ENCODE data around the gene ULK3.

Gene ULK3

GRCh38 chr15:74794970-74795349 lies 48.0 kb downstream of the ULK3 start:
- DNase-seq: no peak

DNA sequence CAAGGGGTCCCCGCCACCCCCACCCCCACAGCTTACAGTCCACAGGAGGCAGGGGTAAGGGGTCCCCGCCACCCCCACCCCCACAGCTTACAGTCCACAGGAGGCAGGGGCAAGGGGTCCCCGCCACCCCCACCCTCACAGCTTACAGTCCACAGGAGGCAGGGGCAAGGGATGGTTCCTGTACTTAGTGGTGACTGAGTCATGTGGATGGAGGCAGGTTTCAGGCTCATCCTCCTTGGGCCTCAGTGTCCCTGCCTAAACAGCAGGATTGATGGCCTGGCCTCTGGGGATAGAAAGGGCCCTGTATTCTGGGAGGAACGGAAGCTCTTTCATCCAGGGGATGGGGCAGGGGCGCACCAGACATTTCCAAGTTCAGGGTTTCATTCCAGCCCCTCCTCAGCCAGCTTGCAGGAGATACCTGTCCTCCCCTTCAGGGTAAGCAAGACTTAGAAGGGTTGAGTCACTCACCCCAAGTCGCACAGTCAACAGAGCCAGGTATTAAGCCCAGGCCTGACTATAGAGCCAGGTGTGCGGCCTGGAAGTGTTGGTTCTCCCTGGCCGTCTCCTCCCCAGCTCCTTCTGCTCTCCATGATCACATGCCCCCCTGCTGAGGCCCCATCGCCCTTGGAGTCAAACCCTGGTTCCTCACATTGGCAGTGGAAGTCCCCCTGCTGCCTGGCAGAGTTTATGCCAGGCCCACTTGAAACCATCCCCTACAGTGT lies 48.5 kb downstream of the ULK3 start:
- no peak for DNase-seq

DNA sequence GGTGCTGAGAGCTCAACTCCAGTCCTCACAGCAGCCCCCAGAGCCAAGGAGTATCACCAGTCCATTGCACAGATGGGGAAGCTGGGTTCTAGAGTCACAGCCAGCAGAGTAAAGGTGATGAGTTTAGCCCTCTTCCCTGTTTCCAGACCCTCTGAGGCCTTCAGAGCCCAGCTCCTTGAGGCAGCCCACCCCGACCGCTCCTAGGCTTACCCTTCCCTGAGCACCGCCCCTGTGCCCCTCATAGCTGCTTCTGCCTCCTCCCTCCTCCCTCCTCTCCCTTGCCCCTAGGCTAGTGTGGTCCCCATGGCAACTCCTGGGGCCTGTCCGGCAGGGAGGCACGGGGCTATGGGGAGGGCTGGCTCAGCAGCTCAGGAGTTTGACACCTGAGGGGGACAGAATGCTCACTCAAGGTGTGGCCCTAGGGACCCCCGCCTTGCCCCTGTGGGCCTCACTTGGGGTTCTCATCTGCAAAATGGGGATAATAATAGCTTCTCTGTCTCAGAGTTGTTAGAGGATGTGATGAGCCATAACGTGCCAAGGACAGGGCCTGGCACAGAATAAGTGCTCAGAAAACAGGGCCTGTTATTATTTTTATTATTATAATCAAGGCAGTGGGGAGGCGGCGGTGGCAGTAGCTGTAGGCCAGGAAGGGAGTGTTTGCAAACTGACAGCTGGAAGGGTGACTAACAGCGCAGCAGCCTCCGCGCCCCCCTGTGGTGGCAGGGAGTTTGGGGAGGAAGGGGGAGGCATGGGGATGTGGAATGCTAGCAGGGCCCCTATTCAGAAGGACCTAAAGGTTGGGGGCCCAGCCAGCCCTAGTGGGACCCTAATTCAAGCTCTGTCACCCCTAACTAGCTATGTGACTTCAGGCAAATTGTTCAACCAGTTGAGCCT lies 49.6 kb downstream of the ULK3 start:
- DNase-seq: no peak

- no peak for DNase-seq
Observed at GRCh38 chr15:74792227-74793016, 50.5 kb downstream of the ULK3 start.

DNA sequence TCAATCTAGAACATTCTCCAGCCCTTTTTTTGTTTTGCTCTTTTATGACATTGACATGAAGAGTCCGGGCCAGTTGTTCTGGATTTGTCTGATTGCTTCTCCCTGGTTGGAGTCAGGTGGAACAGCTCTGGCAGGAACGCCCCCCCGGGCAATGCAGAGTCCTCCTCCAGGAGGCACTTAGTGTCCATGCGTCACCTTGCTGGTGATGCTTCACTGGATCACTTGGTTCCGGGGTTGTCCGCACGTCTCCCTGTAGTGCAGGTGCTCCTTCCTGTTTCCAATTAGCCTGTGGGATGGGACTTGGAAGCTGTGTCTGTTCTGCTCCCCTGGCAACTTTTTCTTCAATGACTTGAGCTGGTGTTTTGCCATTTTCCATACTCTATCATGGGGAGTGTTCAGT lies 51.3 kb downstream of the ULK3 start:
- no peak for DNase-seq

DNA sequence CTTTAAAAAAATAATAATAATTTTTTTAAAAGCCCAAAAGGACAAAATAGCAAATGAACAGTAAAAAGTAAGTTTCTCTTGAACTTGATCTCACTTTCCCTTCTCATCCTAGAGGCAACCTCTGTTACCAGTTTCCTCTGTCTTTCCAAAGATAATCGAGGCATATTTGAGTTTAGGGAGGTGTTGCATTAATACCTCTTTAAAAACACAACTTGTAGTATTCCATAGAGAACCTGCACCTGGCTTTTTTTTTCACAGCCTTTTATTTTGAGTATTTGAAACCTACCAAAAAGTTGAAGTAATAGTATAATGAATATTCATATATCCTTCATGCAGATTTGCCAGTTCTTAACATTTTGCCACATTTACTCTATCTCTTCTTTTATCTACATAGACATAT lies 51.9 kb downstream of the ULK3 start:
- no peak for DNase-seq

- DNase-seq: no peak
Observed at GRCh38 chr15:74790080-74790916, 52.7 kb downstream of the ULK3 start.

GRCh38 chr15:74789741-74790079 lies 53.2 kb downstream of the ULK3 start:
- no peak for DNase-seq

GRCh38 chr15:74789171-74789631 lies 53.8 kb downstream of the ULK3 start:
- DNase-seq: no peak

GRCh38 chr15:74788683-74789151 lies 54.2 kb downstream of the ULK3 start:
- DNase-seq: no peak

- no peak for DNase-seq
Observed at GRCh38 chr15:74788042-74788682, 54.8 kb downstream of the ULK3 start.

- no peak for DNase-seq
Observed at GRCh38 chr15:74787251-74788041, 55.5 kb downstream of the ULK3 start.

DNA sequence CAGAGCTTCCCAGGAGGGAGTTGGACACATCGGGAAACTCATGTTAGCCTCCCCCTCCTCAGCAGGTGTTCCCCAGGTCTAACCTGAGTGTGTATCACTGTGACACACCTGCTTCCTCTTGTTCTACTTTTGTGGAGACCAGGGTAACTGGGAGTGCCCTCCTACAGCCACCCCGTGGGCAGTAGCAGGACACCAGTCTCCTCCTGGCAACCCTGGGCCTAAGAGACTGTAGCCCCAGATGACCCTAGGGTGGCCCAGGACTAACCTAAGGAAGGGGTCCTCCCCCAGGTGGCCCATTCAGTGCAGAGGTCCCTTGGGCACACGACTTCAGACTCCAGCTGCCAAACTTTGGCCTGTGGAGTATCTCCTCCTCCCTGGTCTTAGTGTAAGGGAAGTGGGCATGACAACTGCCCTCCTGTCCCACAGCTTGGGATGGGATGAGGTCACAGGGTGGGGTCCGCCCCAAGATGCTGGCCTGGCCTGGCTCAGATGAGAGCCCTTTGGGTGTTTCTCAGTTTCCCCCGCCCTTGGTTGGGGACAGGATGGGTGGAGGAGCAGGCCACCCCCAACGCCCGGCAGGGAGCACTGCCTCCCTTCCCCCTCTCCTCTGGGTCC lies 56.3 kb downstream of the ULK3 start:
- no peak for DNase-seq

All from DMS153 (cell line).